ENCODE measurements around the gene RNF39. TPM values are rescaled to one million over a fixed set of nuclear protein-coding genes. Genes with fewer than 3 reads are reported as not detected.

RNF39 gene
- total and polyA plus RNA-seq, 2 of the 13 experiments (the other 11 are each of a cell fraction or from before 2014, with no cell fraction given), result 0.13 to 1.8 TPM

DNA sequence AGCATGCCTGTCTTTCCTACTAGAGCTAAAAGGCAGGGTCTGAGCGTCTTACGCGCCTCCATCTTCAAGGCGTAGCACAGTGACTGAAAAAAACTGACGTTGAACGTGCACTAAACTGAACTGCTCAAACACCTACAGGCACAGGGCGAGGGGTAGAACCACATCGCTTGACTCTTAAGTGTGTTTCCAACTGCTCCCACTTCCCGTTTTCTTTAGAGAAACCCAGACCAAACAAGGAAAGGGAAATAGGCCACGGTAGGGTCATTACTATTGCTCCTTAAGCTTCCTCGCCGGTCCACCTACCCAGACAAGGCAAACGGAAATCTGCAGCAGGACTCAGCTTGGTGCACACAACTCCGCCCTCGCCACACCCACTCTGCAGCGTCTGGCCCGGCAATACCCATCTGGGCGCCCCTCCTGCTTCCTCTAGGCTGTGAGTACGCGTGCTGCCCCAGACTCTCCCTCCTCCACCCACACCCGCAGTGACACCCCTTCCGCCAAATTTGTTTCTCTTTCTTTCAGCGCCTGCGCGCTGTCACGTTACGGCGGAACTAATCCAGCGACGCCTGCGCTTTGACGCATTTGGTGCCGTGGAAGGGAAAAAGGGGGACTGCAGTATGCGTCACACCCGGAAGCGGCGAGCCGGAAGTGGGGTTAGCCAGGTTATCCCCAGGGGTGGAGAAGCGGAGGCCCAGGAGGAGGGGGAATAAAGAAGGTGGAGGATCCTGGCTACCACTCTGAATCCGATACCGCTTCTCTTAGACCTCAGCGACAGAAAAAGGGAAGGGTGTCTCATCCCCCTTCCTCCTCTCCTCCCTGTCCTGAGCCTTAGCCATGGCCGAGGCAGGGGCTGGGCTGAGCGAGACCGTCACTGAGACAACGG is 8.8 kb downstream of the RNF39 start, which contains the start of gene PPP1R11 (continued):
- TF ChIP-seq, protein P1, sequence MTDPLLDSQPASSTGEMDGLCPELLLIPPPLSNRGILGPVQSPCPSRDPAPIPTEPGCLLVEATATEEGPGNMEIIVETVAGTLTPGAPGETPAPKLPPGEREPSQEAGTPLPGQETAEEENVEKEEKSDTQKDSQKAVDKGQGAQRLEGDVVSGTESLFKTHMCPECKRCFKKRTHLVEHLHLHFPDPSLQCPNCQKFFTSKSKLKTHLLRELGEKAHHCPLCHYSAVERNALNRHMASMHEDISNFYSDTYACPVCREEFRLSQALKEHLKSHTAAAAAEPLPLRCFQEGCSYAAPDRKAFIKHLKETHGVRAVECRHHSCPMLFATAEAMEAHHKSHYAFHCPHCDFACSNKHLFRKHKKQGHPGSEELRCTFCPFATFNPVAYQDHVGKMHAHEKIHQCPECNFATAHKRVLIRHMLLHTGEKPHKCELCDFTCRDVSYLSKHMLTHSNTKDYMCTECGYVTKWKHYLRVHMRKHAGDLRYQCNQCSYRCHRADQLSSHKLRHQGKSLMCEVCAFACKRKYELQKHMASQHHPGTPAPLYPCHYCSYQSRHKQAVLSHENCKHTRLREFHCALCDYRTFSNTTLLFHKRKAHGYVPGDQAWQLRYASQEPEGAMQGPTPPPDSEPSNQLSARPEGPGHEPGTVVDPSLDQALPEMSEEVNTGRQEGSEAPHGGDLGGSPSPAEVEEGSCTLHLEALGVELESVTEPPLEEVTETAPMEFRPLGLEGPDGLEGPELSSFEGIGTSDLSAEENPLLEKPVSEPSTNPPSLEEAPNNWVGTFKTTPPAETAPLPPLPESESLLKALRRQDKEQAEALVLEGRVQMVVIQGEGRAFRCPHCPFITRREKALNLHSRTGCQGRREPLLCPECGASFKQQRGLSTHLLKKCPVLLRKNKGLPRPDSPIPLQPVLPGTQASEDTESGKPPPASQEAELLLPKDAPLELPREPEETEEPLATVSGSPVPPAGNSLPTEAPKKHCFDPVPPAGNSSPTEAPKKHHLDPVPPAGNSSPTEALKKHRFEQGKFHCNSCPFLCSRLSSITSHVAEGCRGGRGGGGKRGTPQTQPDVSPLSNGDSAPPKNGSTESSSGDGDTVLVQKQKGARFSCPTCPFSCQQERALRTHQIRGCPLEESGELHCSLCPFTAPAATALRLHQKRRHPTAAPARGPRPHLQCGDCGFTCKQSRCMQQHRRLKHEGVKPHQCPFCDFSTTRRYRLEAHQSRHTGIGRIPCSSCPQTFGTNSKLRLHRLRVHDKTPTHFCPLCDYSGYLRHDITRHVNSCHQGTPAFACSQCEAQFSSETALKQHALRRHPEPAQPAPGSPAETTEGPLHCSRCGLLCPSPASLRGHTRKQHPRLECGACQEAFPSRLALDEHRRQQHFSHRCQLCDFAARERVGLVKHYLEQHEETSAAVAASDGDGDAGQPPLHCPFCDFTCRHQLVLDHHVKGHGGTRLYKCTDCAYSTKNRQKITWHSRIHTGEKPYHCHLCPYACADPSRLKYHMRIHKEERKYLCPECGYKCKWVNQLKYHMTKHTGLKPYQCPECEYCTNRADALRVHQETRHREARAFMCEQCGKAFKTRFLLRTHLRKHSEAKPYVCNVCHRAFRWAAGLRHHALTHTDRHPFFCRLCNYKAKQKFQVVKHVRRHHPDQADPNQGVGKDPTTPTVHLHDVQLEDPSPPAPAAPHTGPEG (CRISPR knock-in tag; IDR thresholded peaks at IDR 0.05), result peak; percentile 88
- TF ChIP-seq E2F1 (CRISPR knock-in tag; IDR thresholded peaks at IDR 0.05) (peak; percentile 30; the same call in 1 of the 2 replicates), AGO2 (optimal IDR thresholded peaks at IDR 0.05; ENCODE audit: low read depth, low read length) (peak; percentile 56), PLRG1 (conservative IDR thresholded peaks at IDR 0.05) (no peak), KLF13 (CRISPR knock-in tag; IDR thresholded peaks at IDR 0.05) (no peak), HOXA9 (CRISPR knock-in tag; IDR thresholded peaks at IDR 0.05; ENCODE audit: borderline replicate concordance) (no peak; the same call in 1 of the 2 replicates), YEATS2 (CRISPR knock-in tag; IDR thresholded peaks at IDR 0.05; ENCODE audit: borderline replicate concordance) (peak; percentile 94), E2F5 (CRISPR knock-in tag; conservative IDR thresholded peaks at IDR 0.05) (no peak), ATF7-NPFF (CRISPR knock-in tag; IDR thresholded peaks at IDR 0.05; ENCODE audit: low read depth) (peak; percentile 87), USF2 (IDR thresholded peaks at IDR 0.05; ENCODE audit: low read depth, low read length) (no peak), USF2 (CRISPR knock-in tag; IDR thresholded peaks at IDR 0.05; ENCODE audit: borderline replicate concordance) (no peak), ZNF746 (CRISPR knock-in tag; IDR thresholded peaks at IDR 0.05) (peak; percentile 96), ZNF556 (CRISPR knock-in tag; IDR thresholded peaks at IDR 0.05; ENCODE audit: borderline replicate concordance) (peak; percentile 98), NONO (IDR thresholded peaks at IDR 0.05) (no peak), NONO (CRISPR knock-in tag; conservative IDR thresholded peaks at IDR 0.05) (peak; percentile 89), REL (CRISPR knock-in tag; conservative IDR thresholded peaks at IDR 0.05) (no peak), ZNF567 (CRISPR knock-in tag; IDR thresholded peaks at IDR 0.05; ENCODE audit: borderline replicate concordance) (peak; percentile 71)
- TF ChIP-seq, protein P2, sequence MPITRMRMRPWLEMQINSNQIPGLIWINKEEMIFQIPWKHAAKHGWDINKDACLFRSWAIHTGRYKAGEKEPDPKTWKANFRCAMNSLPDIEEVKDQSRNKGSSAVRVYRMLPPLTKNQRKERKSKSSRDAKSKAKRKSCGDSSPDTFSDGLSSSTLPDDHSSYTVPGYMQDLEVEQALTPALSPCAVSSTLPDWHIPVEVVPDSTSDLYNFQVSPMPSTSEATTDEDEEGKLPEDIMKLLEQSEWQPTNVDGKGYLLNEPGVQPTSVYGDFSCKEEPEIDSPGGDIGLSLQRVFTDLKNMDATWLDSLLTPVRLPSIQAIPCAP (CRISPR knock-in tag; IDR thresholded peaks at IDR 0.05; ENCODE audit: low read depth), result no peak

All from HepG2 (cell line).